HepG2 (cell line): ENCODE results near the gene TAF6L. TPM values are rescaled to one million over a fixed set of nuclear protein-coding genes. Genes with fewer than 3 reads are reported as not detected.

ENCODE experiments used
- ATF7 ChIP-seq, 2 experiments: fragments of 450-650 bp in 1 of 2; sonication (generic) in 1 of 2; formaldehyde crosslinking in 1 of 2; IDR thresholded peaks; 2 replicates each; pipeline versions ENCODE4 v1.4.0 to v1.6.1; 2016 to 2020; ENCODE audit warnings: antibody characterized with exemption in 1 of 2, mild to moderate bottlenecking in 1 of 2, missing genetic modification reagents in 1 of 2
- FIP1L1 ChIP-seq: fragments of 200-400 bp; formaldehyde crosslinking; IDR thresholded peaks from 2 replicates; pipeline ENCODE4 v1.6.1; 2018; ENCODE audit warnings: low read depth, mild to moderate bottlenecking, low read length, moderate library complexity, borderline replicate concordance; ENCODE audit not compliant: insufficient read depth
- FOXK1 ChIP-seq: sonication (generic); formaldehyde crosslinking; IDR thresholded peaks from 2 replicates; pipeline ENCODE4 v1.4.0; 2020; ENCODE audit warnings: low read depth, missing genetic modification reagents, borderline replicate concordance
- HDAC6 ChIP-seq: fragments of 200-600 bp; sonication (generic); IDR thresholded peaks from 2 replicates; pipeline ENCODE4 v1.7.0; 2017; ENCODE audit warnings: mild to moderate bottlenecking, antibody characterized with exemption, low read length, low read depth
- HNRNPH1 ChIP-seq: fragments of 200-400 bp; formaldehyde crosslinking; optimal IDR thresholded peaks from 2 replicates; pipeline ENCODE3; 2017; ENCODE audit warnings: mild to moderate bottlenecking, low read depth, low read length
- MYC ChIP-seq: sonication (generic); formaldehyde crosslinking; IDR thresholded peaks from 2 replicates; pipeline ENCODE4 v1.9.0; 2021; ENCODE audit warnings: missing genetic modification reagents, borderline replicate concordance
- RARA ChIP-seq: IDR thresholded peaks from 2 replicates; pipeline ENCODE4 v1.6.1; 2016; ENCODE audit warnings: missing genetic modification reagents, missing compliant biosample characterization
- RFX1 ChIP-seq: fragments of 450-650 bp; IDR thresholded peaks from 2 replicates; pipeline ENCODE4 v1.6.1; 2017
- SIX4 ChIP-seq: sonication (generic); formaldehyde crosslinking; IDR thresholded peaks from 2 replicates; pipeline ENCODE4 v1.4.0; 2020; ENCODE audit warnings: missing genetic modification reagents
- SNAPC5 ChIP-seq: sonication (generic); formaldehyde crosslinking; IDR thresholded peaks from 2 replicates; pipeline ENCODE4 v1.8.1; 2023; ENCODE audit warnings: mild to moderate bottlenecking, missing genetic modification reagents, borderline replicate concordance
- SP2 ChIP-seq: sonication (generic); formaldehyde crosslinking; IDR thresholded peaks from 2 replicates; pipeline ENCODE4 v1.5.1; 2020; ENCODE audit warnings: mild to moderate bottlenecking, missing genetic modification reagents
- STAT6 ChIP-seq: sonication (generic); formaldehyde crosslinking; IDR thresholded peaks from 2 replicates; pipeline ENCODE4 v1.4.0; 2020; ENCODE audit warnings: missing genetic modification reagents, mild to moderate bottlenecking, borderline replicate concordance
- THAP7 ChIP-seq: sonication (generic); formaldehyde crosslinking; IDR thresholded peaks from 2 replicates; pipeline ENCODE4 v1.8.1; 2023; ENCODE audit warnings: mild to moderate bottlenecking, missing genetic modification reagents
- YEATS4 ChIP-seq: sonication (generic); formaldehyde crosslinking; IDR thresholded peaks from 2 replicates; pipeline ENCODE4 v1.4.0; 2020; ENCODE audit warnings: missing genetic modification reagents, borderline replicate concordance
- ZBTB2 ChIP-seq: sonication (generic); formaldehyde crosslinking; IDR thresholded peaks from 2 replicates; pipeline ENCODE4 v1.8.0; 2022; ENCODE audit warnings: low read depth, missing genetic modification reagents
- ZNF17 ChIP-seq: sonication (generic); formaldehyde crosslinking; IDR thresholded peaks from 2 replicates; pipeline ENCODE4 v1.5.0; 2020; ENCODE audit warnings: mild to moderate bottlenecking, missing genetic modification reagents
- ZNF24 ChIP-seq: fragments of 450-650 bp; IDR thresholded peaks from 2 replicates; pipeline ENCODE4 v1.6.1; 2017; ENCODE audit warnings: antibody characterized with exemption, mild to moderate bottlenecking
- ZNF30 ChIP-seq: sonication (generic); formaldehyde crosslinking; IDR thresholded peaks from 2 replicates; pipeline ENCODE4 v1.5.0; 2020; ENCODE audit warnings: mild to moderate bottlenecking, missing genetic modification reagents
- ZNF512 ChIP-seq: sonication (generic); formaldehyde crosslinking; IDR thresholded peaks from 2 replicates; pipeline ENCODE4 v1.4.0; 2020; ENCODE audit warnings: mild to moderate bottlenecking, missing genetic modification reagents
- ZNF549 ChIP-seq: sonication (generic); formaldehyde crosslinking; IDR thresholded peaks from 2 replicates; pipeline ENCODE4 v1.5.0; 2020; ENCODE audit warnings: missing genetic modification reagents
- ZNF598 ChIP-seq: sonication (generic); formaldehyde crosslinking; IDR thresholded peaks from 2 replicates; pipeline ENCODE4 v1.5.1; 2020; ENCODE audit warnings: mild to moderate bottlenecking, missing genetic modification reagents, borderline replicate concordance
- ZNF777 ChIP-seq: sonication (generic); formaldehyde crosslinking; IDR thresholded peaks from 2 replicates; pipeline ENCODE4 v1.4.0; 2020; ENCODE audit warnings: missing genetic modification reagents
- ZSCAN20 ChIP-seq: sonication (generic); formaldehyde crosslinking; IDR thresholded peaks from 2 replicates; pipeline ENCODE4 v1.4.0; 2020; ENCODE audit warnings: missing genetic modification reagents, mild to moderate bottlenecking, borderline replicate concordance
- polyA plus RNA-seq, 8 experiments: library from polyadenylated mRNA; depleted of rRNA in 3 of 8; stranded (reverse) in 7 of 8; unstranded in 1 of 8; fragments of >200 nt; fragmentation: Illumina TruSeq in 4 of 8; extraction: Trizol in 4 of 8; gene quantifications; 2 replicates each; pipeline versions ENCODE4 v1.2.1 to v1.2.3, GENCODE V29; 2011 to 2016; ENCODE audit warnings: low read depth in 4 of 8, missing spikeins in 1 of 8, mixed read lengths in 1 of 8; ENCODE audit not compliant: insufficient read depth in 1 of 8
- total RNA-seq, 5 experiments: library from RNA; depleted of rRNA; stranded (reverse); fragments of >200 nt; fragmentation: Illumina TruSeq; extraction: Trizol; gene quantifications; 2 replicates each; pipeline ENCODE4 v1.2.3, GENCODE V29; 2016; ENCODE audit warnings: low read depth in 1 of 5

TAF6L gene
- total and polyA plus RNA-seq, 2 of the 13 experiments (the other 11 are each of a cell fraction or from before 2014, with no cell fraction given), result 12.6 to 19.4 TPM

- no peak for TF ChIP-seq STAT6 (CRISPR knock-in tag)
- TF ChIP-seq RFX1, result no peak
- TF ChIP-seq ZNF598, result peak; percentile 78; the same call in 1 of the 2 replicates
- TF ChIP-seq ZNF777 (CRISPR knock-in tag), result peak; percentile 27; the same call in 1 of the 2 replicates
- TF ChIP-seq ZNF30 (CRISPR knock-in tag), result peak; percentile 85; the same call in 1 of the 2 replicates
- no peak for TF ChIP-seq ZNF17
- TF ChIP-seq ZNF512 (CRISPR knock-in tag), result no peak; the same call in 1 of the 2 replicates
- TF ChIP-seq ZBTB2 (CRISPR knock-in tag), result peak; percentile 74
- peak; percentile 95 for TF ChIP-seq SNAPC5
- no peak for TF ChIP-seq ATF7 (IDR thresholded peaks at IDR 0.05)
- TF ChIP-seq ATF7 (CRISPR knock-in tag; IDR thresholded peaks at IDR 0.05), result peak; percentile 52; the same call in 1 of the 2 replicates
- TF ChIP-seq HDAC6, result no peak
- no peak; the same call in 1 of the 2 replicates for TF ChIP-seq RARA
- TF ChIP-seq ZSCAN20 (CRISPR knock-in tag), result no peak
- no peak for TF ChIP-seq ZNF24
- TF ChIP-seq MYC (CRISPR knock-in tag), result peak; percentile 89; the same call in 1 of the 2 replicates
- TF ChIP-seq YEATS4 (CRISPR knock-in tag), result peak; percentile 89
- no peak for TF ChIP-seq HNRNPH1
- 0 out of 2 replicates have a peak, but pooled peaks have one; percentile 7 for TF ChIP-seq SIX4 (CRISPR knock-in tag)
- TF ChIP-seq ZNF549 (CRISPR knock-in tag), result no peak
- peak; percentile 47; the same call in 1 of the 2 replicates for TF ChIP-seq THAP7
- peak; percentile 93; the same call in 1 of the 2 replicates for TF ChIP-seq FOXK1 (CRISPR knock-in tag)
- peak; percentile 89 for TF ChIP-seq SP2 (CRISPR knock-in tag)
- 0 out of 2 replicates have a peak, but pooled peaks have one; percentile 75 for TF ChIP-seq FIP1L1
These were observed 16.0 kb downstream of the TAF6L start, which contains the start of gene TMEM179B (continued) for GRCh38 chr11:62787005-62787759.
